DMS153 (cell line): Measurements from ENCODE around the gene RASSF9.

Experiments used
- DNase-seq: peaks from one replicate; lab custom pipeline; 2025; lab: John Stamatoyannopoulos, UW

RASSF9 gene

GRCh38 chr12:85836197-85837090 is at the start of gene RASSF9:
TSS of gene RASSF9 (minus strand) at chr12:85836409. CDS start at chr12:85836201, 208 bp downstream.
- DNase-seq = no peak

- no peak for DNase-seq
Observed at GRCh38 chr12:85883763-85884162, 47.6 kb upstream of the RASSF9 start.

DNA sequence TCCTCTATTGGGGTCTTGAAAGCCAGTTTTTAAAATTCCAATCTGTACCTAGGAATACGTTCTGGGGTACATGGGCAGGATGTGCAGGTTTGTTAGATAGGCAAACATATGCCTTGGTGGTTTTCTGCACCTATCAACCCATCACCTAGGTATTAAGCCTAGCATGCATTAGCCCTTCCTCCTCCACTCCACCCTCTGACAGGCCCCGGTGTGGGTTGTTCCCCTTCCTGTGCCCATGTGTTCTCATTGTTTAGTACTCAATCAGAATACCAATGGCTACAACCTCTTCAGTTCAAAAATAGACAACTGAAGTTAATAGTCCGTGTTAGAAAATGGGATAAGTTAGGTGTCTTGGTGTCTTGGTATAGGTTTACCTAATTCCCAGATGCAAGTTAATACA is 41.2 kb upstream of the RASSF9 start:
- DNase-seq = no peak

DNA sequence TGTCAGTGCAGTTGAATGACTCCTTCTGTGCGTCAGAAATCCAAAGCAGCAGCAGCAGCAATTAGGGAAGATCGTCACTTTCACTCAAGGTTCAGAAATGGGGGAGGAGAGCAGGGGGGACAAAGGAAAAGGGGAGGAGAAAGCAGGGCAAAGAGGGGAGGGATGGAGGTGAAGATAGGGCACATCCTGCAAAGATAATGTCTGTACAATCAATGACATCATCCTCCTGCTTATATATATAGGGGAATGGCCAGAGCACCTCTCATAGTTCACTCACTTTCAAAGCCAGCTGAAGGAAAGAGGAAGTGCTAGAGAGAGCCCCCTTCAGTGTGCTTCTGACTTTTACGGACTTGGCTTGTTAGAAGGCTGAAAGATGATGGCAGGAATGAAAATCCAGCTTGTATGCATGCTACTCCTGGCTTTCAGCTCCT is 37.8 kb upstream of the RASSF9 start, which contains the start of gene NTS:
TSS of gene NTS (plus strand) at position 265 of the 431 bp plus-strand sequence. CDS start at position 374, 109 bp downstream.
- DNase-seq = no peak

GRCh38 chr12:85872497-85873091 is 36.4 kb upstream of the RASSF9 start:
- DNase-seq = peak; percentile 52

- peak; percentile 16 for DNase-seq
Observed at GRCh38 chr12:85866986-85867776, 31.0 kb upstream of the RASSF9 start.

DNA sequence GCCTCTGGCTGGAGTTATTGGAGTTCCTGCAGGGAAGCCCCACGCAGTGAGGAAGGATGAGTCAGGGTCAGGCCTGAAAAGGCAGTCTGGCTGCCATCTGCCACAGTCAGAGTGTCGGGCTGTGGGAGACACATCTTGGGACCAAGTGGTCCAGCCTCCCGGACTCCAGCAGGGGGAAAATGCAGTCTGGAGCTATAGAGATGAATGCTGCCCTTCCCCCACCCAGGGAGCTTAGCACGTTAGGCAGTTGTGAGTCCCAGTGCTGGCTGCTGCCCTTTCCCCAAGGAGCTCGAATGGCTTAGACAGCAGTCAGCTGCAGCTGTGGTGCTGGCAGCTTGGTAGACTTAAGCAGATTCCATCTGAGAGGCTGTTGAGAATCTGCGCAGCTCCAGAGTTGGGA is 29.7 kb upstream of the RASSF9 start:
- DNase-seq = no peak

GRCh38 chr12:85856966-85857365 is 20.8 kb upstream of the RASSF9 start:
- DNase-seq = no peak

- DNase-seq = no peak
Observed at GRCh38 chr12:85855305-85855704, 19.1 kb upstream of the RASSF9 start.

- no peak for DNase-seq
Observed at GRCh38 chr12:85849344-85849743, 13.1 kb upstream of the RASSF9 start.

GRCh38 chr12:85843606-85844310 is 7.5 kb upstream of the RASSF9 start:
- DNase-seq = no peak

- no peak for DNase-seq
Observed at GRCh38 chr12:85835426-85836196, 598 bp downstream of the RASSF9 start.

DNA sequence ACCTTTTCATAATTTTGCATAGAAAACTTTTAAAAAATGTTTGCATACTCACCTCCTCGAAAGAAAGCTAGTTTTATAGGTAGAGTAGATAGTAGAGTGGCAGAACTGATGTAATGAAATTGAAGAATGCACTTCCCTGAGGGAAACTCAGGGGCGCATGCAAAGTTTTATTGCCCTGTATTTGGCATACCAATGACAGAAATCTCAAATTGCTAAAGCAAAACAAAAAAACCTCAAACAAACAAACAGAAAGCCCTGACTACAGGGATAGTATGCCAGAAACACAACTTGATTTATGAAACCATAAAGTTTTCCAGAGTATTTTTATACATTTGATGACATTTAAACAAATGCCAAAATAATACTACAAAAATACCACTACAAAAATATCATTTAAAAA is 1.8 kb downstream of the RASSF9 start:
- DNase-seq = no peak

GRCh38 chr12:85833579-85833978 is 2.6 kb downstream of the RASSF9 start:
- no peak for DNase-seq

DNA sequence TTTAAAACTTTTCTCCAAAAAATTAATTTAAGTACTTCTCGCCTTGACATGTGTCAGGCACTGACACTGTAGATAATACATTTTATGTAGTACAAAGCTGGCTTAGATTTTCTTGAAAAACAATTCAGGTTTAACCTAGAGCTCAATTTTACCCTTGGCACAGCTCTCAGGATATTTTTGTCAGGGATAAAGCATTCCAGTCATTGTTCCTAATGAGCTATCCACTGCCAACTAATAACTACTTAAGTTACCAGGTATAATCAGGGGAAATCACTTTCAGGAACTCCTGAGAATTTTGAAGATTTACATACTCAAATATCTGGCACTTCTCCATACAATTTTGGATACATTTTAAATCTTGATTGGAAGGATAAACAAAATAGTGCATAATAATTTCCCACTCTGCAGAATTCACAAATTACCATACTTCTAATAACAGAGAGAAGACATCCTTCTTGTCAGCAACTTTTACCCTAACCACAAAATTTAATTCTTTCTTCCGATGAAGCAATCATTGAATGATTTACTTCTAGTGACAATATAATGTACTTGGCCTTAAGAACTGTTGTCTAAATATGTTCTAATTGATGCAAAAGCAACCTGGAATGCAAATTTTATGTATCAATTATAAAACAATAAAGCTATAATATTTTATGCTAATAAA is 4.8 kb downstream of the RASSF9 start:
- no peak for DNase-seq

DNA sequence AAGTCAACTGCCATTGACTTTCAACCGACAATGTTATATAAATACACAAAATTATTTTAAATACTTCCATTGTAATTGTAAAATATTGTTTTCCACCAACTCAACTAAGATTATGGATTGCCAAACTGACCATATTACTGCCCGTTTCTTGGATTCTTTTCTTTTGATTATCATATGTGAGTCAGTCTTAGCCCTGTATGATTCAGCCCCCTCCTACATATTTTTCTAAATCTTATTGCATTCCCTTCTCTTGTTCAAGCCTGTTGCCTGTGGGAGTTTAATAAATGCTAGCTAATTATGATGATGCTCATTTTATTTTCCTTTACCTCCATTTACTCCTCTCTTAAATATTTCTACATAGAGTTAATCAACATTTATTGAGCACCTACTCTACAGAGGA is 6.8 kb downstream of the RASSF9 start:
- DNase-seq = no peak

DNA sequence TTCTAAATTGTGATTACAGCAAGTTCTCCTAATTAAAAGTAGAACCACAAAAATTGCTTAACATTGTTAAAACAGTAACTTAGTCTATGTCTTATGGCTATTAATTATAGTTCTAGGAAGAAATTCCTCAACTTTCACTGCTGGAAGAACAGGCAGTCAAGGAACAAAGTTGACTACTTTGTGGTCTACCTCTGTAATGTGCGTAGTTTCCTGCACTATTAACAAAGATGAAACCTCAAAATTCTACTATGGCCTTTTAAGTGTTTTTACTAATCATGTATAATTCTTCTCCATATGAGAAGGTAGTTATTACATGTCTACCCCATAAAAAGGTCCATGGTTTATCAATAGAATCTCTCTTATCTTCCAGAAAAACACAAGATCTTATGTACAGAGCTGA is 7.6 kb downstream of the RASSF9 start:
- DNase-seq = no peak

DNA sequence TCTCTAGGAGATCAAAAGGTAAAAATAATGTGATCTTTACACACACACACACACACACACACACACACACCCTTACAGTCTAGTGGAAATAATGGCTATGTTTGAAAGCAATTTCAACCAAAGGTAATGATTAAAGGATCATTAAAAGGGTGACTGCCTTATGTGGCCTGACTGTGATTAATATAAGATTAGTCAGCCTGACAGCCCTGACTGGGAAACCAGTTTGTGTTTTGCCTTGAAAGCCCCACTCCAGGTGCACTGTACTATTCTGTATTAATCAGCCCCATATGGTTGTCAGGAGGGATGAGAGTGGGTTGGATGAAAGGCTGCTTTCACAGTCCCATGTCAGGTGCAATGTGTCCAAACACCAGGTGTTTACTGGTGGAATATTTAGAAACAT is 10.5 kb downstream of the RASSF9 start:
- DNase-seq = no peak

DNA sequence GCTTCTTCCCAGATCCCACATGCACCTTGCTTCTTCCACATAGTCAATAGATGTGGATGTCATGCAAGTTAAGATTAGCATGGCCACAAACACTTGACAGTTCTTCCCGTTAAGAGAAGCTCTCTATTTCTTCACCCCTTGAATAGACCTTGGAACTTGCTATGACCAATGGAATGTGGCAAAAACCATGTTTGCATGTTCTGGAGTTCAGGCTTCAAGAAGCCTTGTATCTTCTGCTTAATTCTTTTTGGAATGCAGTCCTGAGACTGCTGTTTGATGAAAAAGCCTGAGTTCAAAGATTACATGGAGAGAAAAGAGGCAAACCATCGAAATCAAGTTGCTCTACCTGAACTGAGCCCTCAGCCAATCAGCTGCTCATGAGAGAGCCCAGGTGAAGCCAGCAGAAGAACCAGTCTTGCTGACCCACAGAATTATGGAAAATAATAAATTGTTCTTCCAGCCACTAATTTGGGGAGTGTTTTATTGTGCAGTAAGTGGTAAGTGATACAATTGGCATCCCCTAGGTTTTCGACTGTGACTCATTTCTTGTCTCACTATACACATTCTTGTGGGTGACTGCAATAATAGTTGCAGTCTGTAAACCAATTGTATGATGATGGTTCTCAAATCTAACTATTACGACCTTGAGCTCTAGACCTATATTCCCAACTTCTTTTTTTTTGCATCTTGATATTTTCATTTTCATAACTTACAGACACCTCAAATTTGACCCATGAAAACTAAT is 12.6 kb downstream of the RASSF9 start:
- no peak for DNase-seq

GRCh38 chr12:85821759-85822158 is 14.4 kb downstream of the RASSF9 start:
- no peak for DNase-seq
